Stimulated activated CD4-positive, alpha-beta T cell treated with anti-CD3 and anti-CD28 coated beads, TNF-alpha, amount 100 ng/mL, for 4 hours (primary cell): ENCODE results near the gene PLEK.
"Not testable (repeated sequence)": the region's sequence is repeated elsewhere in the genome, so short reads cannot be mapped to it uniquely, and the experiment has no call there.

ENCODE experiments used
- DNase-seq, 3 experiments: peaks; one replicate each; pipeline ENCODE4 v3.0.0-alpha.2; 2020; ENCODE audit warnings: low read depth in 3 of 3

PLEK gene

DNA sequence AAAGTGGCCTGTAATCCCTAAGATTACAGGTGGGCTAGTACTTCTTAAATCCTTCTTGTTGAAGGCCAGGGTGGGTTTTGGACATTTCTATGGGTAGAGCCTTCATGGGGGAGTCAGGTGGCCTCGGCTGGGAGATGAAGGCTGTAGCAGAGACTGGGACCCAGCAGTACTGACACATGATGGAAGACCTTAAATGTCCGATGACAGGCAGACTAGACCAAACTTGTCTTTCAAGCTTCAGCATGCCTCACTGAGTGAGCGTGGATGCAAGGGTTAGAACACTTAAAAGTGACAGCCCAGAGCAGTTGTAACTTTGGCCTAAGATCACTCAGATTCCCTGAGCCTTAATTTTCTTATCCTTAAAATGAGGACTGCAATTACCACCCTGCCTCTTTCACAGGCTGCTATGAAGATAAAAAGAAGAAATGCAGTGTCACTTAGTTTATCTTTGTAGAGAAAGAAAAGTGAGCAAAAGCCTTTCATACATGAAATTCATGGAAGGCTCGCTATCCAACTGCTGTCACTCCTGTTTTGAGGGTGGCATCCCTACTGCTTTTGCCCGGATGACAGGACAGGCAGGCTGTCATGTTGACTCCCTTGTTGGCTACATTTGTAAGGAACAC is 19.5 kb downstream of the PLEK start:
- no peak for DNase-seq

DNA sequence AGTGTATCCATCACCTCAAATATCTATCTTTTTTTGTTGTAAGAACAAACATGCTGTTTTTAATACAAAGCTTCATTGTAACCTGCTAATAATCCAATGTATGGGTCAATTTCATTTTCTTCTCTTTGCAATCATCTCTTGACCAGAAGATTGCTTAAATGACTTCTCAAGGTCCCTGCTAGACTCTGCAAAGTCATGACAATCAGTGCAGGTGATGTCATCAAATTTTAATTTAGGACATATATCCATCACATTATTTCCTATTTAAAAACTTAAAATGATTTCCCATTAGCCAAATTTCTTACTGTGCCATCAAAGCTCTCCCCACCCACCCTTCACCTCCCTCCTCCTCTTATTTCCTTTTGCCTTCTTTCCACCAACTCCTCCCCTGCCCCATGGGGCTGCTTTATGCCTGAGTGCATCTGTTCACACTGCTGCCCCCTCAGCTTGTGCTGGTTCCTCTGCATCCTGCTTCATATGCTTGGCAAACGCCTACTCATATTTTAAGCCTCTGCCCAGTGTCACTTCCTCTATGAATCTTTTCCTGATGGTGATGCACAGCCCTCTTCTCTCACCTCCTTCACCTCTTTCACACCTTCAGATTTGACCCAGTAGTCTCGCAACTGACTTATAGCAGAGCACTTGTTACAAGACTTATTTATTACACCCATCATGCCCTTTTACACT is 20.3 kb downstream of the PLEK start:
- no peak for DNase-seq

DNA sequence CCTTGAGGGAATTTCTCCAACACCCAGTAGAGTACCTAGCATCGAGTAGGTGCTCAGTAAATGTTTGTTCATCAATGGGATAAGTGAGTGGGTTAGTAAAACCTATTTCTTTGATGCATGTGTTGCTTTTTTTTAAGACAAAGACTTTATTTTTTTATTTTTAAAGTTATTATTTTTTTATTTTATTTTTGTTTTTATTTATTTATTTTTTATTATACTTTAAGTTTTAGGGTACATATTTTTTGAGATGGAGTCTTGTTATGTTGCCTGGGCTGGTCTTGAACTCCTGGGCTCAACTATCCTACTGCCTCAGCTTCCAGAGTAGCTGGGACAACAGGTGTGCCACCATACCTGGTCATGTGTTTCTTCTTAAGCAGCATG is 20.8 kb downstream of the PLEK start:
- DNase-seq, result no peak

DNA sequence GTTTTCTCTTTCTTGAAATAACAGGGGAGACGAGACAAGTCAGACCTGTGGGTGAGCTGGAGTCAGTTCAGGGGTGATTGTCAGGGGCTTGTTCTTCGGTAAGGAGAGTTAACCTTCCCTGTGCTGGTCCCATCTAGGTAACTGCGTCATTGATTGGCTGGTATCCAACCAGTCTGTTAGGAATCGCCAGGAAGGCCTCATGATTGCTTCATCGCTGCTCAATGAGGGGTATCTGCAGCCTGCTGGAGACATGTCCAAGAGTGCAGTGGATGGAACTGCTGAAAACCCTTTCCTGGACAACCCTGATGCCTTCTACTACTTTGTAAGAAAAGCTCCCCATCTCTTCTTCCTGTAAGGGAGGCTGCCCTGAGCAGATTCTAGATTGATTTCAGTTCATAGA is 21.3 kb downstream of the PLEK start:
- no peak for DNase-seq

DNA sequence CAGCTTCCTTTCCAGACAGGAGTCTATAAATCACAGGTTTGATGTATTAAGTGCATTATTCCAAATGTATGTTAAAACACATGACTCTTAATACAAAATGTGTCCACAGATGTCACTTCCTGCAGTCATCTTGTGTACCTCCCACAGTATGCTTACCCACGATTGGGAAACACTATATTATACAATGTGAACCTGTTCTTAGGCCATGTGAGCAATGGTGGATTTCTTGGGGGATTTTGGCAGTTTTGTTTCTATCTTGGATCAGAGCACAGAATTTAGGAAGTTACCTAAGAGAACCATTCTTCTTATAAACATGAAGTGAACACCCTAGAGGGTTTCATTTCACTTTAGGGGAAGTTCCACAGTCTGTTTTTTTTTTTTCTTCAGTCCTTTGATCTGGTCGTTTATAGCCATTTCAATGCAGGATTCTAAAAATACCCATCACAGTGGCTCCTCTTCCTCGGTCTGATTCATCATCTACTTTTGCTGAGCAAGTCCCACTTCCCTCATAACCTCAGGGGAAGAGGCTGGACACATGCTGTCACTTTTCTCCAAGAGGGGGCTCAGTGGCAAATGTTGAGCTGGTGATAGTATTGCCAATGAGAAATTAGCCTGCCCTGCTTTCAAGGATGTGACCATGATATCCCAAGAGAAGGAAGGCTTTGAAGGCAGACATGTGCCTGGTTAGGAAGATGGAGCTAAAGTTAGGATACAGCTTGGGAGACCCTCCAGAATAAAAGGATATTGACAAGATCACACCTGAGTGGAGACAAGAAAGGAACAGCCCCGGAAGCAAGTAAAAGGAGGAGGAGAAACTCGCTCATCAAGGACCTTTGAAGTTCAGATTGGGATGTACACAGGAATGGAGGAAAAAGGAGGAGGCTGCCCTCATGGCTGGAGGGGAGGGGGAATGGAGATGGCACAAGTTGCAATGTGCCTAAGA is 22.6 kb downstream of the PLEK start:
- no peak for DNase-seq

DNA sequence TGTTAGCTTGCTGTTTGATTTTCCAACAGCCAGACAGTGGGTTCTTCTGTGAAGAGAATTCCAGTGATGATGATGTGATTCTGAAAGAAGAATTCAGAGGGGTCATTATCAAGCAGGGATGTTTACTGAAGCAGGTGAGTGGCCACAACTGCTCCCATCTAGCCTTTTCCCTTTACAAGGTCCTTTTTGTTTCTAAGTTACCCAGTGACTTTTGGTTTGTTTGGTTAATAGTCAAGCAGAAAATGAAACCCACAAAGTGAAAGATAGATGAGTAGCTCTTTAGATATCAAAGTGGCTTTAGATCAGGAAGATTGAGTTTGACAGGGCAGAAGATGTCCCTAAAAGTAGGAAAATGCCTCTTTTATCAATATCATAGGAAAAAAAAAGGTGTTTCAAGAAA is 23.3 kb downstream of the PLEK start:
- DNase-seq, result no peak

DNA sequence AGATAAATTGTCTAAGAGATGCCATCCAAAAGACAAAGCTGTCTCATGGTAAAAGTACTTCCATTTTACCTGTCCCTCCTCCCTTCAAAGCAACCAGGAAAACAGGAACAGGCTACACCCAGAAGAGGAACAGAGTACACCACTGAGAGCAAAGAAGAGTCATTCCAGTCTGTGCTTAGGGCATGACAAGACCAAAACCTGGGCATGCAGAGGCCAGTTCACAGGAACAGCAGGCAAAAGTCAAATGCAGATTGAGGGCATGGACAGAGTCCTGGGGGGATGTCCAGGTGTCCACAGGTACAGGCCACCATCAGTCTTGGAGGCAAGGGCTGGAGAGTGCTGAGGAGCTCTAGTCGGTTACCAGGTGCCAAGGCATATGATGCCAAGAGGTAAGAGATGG is 23.7 kb downstream of the PLEK start:
- DNase-seq, result no peak

DNA sequence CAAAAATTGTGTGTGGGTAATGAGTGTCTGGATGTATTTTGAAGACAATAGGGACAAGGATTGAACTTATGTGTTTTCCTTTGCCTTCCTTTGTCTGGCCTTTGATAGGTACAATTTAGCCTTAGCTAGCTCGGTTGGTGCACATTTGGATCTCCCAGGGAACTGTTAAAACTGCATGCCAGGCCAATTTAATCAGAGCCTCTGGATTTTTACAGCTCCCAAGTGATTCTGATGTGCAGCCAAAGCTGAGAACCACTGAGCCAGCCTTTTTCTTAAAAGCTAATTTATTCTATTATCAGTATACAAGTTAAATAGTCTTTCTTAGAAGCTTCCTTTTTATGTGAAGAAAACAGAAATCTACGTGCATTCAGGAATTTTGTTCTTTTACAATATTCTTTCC is 25.0 kb downstream of the PLEK start:
- DNase-seq, result no peak

DNA sequence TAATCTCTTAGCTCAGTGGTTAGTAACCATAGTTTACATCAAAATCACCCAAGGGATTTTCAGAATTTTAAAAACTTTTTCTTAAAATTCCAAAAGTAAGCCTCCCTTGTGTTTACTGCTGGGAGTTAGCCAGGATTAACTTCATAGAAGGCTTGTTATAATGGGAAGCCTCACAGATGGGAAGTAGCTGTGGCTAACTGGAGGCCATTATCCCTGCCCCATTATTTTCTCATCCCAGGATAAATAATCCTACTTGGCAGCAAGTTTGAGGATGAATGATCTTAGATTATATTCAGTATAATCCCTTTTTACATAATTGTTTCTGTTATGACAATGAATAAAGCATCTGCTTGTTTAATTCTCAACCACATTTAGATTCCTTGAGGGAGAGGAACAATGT is 25.5 kb downstream of the PLEK start:
- no peak for DNase-seq

DNA sequence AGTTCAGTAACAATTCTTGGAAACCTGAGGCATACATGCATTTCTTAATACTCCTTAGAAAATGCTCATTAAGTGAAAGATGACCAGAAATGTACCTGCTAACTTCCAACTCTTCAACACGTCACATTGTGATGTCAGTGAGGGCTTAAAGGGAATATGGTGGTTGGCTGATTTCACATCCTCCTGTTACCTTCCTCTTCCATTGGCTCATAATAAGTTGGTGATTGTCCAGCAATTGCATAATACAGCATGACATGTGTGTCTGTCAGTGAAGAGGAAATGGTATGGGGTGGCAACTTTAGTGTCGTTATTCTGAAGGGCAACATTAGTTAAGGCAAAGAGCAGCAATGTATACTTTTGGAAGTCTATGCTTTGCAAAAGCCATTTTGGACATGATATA is 26.0 kb downstream of the PLEK start:
- DNase-seq, result no peak

DNA sequence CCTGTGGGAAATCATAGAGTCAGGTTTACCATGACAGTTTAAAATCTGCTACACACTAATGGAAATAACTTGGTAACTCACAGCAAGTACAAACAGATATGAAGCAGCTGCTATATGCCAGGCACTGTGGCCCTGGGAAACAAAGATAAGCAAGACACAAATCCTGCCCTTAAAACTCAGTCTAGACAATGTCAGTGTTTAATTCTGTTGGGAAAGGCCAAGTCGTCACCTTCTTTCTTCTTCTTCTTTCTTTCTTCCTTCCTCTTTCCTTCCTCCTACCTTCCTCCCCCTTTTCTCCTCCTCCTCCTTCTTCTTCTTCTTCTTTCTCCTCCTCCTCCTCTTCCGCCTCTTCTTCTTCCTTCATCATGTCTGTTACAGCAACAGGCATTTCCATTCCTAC is 26.8 kb downstream of the PLEK start:
- DNase-seq, result no peak

DNA sequence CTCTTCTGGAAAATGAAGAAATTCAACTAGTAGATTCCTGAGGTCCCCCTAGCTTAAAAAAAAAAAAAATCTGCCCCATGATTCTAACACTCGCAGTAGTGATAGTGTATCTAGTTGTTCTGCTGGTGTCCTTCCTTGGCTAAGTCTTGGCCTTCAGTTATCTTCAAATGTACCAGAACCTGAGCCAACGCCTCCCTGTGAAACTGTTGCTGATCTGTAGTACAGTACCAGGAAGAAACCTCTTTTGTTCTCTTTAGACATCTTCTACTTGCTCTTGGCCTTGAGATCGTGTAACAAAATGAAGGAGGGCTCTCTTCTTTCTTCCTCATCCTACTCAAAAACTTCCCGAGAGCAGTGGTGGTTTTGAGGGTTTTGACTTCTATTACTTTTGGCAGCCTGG is 31.0 kb downstream of the PLEK start:
- DNase-seq, result no peak

DNA sequence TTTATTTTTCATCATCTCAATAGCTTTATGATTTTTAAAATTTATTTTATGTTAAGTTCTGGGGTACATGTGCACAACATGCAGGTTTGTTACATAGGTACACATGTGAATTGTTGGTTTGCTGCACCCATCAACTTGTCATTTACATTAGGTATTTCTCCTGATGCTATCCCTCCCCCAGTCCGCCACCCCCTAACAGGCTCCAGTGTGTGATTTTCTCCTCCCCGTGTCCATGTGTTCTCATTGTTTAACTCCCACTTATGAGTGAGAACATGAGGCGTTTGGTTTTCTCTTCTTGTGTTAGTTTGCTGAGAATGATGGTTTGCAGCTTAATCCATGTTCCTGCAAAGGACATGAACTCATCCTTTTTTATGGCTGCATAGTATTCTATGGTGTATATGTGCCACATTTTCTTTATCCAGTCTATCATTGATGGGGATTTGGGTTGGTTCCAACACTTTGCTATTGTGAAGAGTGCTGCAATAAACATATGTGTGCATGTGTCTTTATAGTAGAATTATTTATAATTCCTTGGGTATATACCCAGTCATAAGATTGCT is 32.7 kb downstream of the PLEK start:
- DNase-seq, result not testable (repeated sequence)

DNA sequence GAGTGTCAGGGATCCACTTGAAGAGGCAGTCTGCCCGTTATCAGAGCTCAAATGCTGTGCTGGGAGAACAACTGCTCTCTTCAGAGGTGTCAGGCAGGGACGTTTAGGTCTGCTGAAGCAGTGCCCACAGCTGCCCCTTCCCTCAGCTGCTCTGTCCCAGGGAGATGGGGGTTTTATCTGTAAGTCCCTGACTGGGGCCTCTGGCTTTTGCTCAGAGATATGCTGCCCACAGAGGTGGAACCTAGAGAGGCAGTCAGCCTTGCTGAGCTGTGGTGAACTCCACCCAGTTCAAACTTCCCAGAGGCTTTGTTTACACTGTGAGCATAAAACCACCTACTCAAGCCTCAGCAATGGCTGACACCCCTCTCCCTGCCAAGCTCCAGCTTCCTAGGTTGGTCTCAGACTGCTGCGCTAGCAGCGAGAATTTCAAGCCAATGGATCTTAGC is 38.1 kb downstream of the PLEK start:
- no peak for DNase-seq

DNA sequence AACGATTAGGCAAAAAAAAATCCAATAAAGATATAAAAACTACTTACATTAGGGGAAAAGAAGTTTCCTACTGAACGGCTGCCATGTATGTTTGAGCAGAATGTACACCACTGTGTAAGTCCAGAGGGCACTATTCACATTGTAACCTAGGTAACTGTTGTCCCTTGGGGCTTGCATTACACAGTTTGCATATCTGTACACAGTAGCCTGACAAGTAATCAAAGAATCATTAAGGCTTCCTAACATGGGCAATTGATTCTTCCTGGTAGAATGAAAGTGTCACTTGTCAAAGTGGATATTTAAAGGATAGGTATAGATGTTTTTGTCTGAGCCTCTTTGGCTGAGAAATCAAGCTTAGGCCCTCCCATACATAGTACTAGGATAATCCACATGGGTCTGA is 39.1 kb downstream of the PLEK start:
- DNase-seq, result no peak

DNA sequence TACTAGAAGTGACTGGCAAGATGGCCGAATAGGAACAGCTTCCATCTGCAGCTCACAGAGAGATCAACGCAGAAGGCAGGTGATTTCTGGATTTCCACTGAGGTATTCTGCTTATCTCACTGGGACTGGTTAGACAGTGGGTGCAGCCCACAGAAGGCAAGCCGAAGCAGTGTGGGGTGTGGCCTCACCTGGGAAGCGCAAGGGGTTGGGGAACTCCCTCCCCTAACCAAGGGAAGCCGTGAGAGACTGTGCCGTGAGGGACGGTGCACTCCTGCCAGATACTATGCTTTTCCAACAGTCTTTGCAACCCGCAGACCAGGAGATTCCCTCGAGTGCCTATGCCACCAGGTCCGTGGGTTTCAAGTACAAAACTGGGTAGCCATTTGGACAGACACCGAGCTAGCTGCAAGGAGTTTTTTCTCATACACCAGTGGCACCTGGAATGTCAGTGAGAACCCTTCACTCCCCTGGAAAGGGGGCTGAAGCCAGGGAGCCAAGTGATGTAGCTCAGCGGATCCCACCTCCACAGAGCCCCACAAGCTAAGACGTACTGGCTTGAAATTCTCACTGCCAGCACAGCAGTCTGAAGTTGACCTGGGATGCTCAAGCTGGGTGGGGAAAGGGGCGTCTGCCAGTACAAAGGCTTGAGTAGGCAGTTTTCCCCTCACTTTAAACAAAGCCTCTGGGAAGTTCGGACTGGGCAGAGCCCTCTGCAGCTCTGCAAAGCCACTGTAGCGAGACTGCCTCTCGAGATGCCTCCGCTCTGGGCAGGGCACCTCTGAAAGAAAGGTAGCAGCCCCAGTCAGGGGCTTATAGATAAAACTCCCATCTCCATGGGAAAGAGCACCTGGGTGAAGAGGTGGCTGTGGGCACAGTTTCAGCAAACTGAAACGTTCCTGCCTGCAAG is 40.1 kb downstream of the PLEK start:
- no peak for DNase-seq

DNA sequence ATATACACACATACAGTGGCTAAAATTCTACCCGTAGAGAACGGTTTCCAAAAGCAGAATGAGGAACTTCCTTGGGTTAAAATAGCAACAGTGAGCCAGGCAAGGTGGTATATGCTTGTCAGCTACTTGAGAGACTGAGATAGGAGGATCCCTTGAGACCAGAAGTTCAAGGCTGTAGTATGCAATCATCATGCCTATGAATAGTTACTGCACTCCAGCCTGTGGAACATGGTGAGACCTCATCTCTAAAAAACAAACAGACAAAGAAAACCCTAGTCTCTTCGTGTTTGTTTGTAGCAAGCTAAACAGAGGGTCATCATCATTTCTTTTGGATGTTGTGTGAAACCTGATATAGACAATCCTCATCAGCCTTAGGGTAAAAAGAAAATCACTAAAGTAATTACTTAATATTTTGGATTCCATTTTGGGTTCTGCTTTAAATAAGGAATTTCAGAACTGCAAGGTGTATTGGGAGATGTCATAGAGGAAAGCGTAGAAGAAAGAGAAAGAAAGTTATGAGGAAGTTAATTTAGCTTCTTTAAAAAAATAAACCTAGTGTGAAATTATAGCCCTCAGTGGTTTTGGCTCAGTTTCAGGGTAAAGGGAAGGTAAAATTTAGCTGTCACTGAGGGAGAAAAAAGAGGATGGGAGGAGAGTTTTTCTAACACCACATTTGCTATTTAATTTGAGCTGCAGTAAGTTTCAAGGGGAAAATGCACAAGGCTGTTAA is 46.5 kb downstream of the PLEK start:
- no peak for DNase-seq

DNA sequence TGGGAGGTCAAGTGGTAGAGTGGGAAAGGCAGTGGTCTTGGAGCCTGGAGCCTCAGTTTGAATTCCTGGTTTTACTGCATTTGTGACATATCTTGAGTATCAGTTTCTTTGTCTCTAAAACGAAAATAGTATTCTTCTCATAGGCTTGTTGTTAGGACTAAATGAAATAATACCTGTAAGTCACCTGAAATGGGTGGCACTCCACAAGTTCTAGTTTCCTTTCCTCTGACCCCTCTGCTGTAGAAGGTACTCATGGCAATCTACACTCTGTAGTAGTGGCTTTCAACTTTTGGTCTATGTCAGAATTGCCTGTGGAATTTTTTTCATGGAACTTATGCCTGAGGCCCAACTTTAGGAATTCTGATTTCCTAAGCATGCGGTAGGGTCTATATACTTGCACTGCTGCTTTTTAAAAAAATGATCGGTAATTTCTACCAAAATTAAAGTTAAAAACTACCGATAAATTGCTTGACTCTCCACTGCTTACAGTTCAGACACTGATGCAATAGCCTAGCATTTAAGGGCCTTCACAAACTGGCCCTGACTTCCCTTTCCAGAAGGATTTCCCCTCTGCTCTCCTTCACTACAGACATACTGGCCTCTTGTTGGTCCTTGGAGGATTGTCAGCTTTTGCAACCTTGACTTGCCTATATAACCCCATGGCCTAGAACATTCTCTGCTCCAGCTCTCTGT is 47.2 kb downstream of the PLEK start:
- no peak for DNase-seq

DNA sequence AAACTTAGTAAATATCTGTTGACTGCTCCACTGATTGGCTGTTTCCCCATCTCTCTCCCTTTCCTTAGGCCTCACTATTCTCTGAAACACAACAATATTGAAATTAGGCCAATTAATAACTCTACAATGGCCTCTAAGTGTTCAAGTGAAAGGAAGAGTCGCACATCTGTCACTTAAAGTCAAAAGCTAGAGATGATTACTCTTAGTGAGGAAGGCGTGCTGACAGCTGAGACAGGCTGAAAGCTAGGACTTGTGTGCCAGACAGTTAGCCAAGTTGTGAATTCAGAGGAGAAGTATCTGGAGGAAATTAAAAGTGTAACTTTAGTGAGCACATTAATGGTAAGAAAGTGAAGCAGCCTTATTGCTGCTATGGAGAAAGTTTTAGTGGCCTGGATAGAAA is 48.4 kb downstream of the PLEK start:
- DNase-seq, result no peak

DNA sequence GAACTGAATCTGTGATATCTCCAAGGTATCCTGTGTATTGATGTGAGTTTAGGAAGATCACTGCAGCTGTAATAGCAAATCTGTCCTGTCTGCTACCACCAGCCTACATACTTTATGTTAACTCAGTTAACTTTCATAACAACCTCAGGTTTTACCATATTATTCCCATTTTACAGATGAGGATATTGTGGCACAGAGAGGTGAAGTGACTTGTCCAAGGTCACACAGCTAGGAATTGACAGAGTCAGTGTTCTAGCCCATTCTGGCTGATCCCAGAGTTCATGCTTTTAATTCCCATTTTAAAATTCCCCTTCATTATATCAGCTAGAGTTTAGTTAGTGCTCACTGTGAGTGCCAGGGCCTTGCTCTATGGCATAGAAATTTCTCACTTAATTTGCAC is 49.4 kb downstream of the PLEK start:
- DNase-seq, result no peak
